ENCODE measurements around the gene LCN12.
A peak's percentile ranks its signal among the peaks of the same experiment; 100 is the strongest.

The LCN12 gene

GRCh38 chr9:136945333-136946227 lies 6.5 kb upstream of the LCN12 start:
- no peak for DNase-seq (ENCODE audit: low read depth in 2 of 2)

GRCh38 chr9:136946228-136947027 lies 5.6 kb upstream of the LCN12 start:
- DNase-seq (ENCODE audit: low read depth in 2 of 2), result no peak

- DNase-seq (ENCODE audit: low read depth in 2 of 2), result no peak
Measured at GRCh38 chr9:136947028-136947891, 4.8 kb upstream of the LCN12 start.

- DNase-seq (ENCODE audit: low read depth in 2 of 2), result no peak
Measured at GRCh38 chr9:136947955-136948510, 4.0 kb upstream of the LCN12 start.

GRCh38 chr9:136949239-136949816 lies 2.7 kb upstream of the LCN12 start:
- no peak for DNase-seq (ENCODE audit: low read depth in 2 of 2)

GRCh38 chr9:136949817-136950655 lies 2.0 kb upstream of the LCN12 start:
- peak; percentile 90 to 96 for DNase-seq (ENCODE audit: low read depth in 2 of 2)

GRCh38 chr9:136950656-136951276 lies 1.3 kb upstream of the LCN12 start:
- DNase-seq (ENCODE audit: low read depth in 2 of 2), result no peak

- DNase-seq (ENCODE audit: low read depth in 2 of 2), result no peak
Measured at GRCh38 chr9:136952321-136952850, 313 bp downstream of the LCN12 start.

- no peak for DNase-seq (ENCODE audit: low read depth in 2 of 2)
Measured at GRCh38 chr9:136952876-136953770, 1.1 kb downstream of the LCN12 start.

- DNase-seq (ENCODE audit: low read depth in 2 of 2), result no peak
Measured at GRCh38 chr9:136953771-136954269, 1.7 kb downstream of the LCN12 start.

- no peak for DNase-seq (ENCODE audit: low read depth in 2 of 2)
Measured at GRCh38 chr9:136954270-136955083, 2.4 kb downstream of the LCN12 start.

GRCh38 chr9:136955202-136955942 lies 3.3 kb downstream of the LCN12 start:
- no peak for DNase-seq (ENCODE audit: low read depth in 2 of 2)

- DNase-seq (ENCODE audit: low read depth in 2 of 2), result no peak
Measured at GRCh38 chr9:136955943-136956335, 3.9 kb downstream of the LCN12 start.

- no peak for DNase-seq (ENCODE audit: low read depth in 2 of 2)
Measured at GRCh38 chr9:136956604-136957003, 4.5 kb downstream of the LCN12 start.

GRCh38 chr9:136957461-136957860 lies 5.4 kb downstream of the LCN12 start:
- no peak for DNase-seq (ENCODE audit: low read depth in 2 of 2)

- DNase-seq (ENCODE audit: low read depth in 2 of 2), result no peak
Measured at GRCh38 chr9:136957901-136958300, 5.8 kb downstream of the LCN12 start.

- no peak for DNase-seq (ENCODE audit: low read depth in 2 of 2)
Measured at GRCh38 chr9:136958473-136958872, 6.4 kb downstream of the LCN12 start.
